Mammary epithelial cell (primary cell): ENCODE data around the gene CNOT6L.

Experiments
- CTCF ChIP-seq, 2 donors: IDR thresholded peaks in 1 of 2; conservative IDR thresholded peaks in 1 of 2; 2 replicates each; pipeline ENCODE4 v1.5.1; 2011 to 2012; ENCODE audit warnings: inconsistent platforms in 2 of 2, low read length in 2 of 2, mild to moderate bottlenecking in 2 of 2, control low read depth in 1 of 2, low read depth in 1 of 2; ENCODE audit not compliant: insufficient read depth in 1 of 2; ENCODE audit errors: extremely low read depth in 1 of 2
- EZH2 ChIP-seq: IDR thresholded peaks from 2 replicates; pipeline ENCODE4 v1.6.1; 2012; ENCODE audit warnings: low read length, inconsistent platforms, borderline replicate concordance

- TF ChIP-seq CTCF (conservative IDR thresholded peaks at IDR 0.05 in 1 of 2, IDR thresholded peaks at IDR 0.05 in 1 of 2; ENCODE audit: extremely low read depth in 1 of 2, insufficient read depth in 1 of 2, low read depth in 1 of 2, low read length in 2 of 2): no peak
- TF ChIP-seq EZH2: no peak
Measured at GRCh38 chr4:77797239-77797638, 21.9 kb downstream of the CNOT6L start.
